ENCODE results near the gene CC2D1A.
A peak's percentile ranks its signal among the peaks of the same experiment; 100 is the strongest.
"Not testable (repeated sequence)": the region's sequence is repeated elsewhere in the genome, so short reads cannot be mapped to it uniquely, and the experiment has no call there.

The CC2D1A gene

GRCh38 chr19:13959141-13959961 is 53.4 kb downstream of the CC2D1A start:
- Mint-ChIP-seq H3K27ac (peak overlapping the region in 1 of 2 donors; percentile 53), H3K4me3 (no peak overlapping the region)

DNA sequence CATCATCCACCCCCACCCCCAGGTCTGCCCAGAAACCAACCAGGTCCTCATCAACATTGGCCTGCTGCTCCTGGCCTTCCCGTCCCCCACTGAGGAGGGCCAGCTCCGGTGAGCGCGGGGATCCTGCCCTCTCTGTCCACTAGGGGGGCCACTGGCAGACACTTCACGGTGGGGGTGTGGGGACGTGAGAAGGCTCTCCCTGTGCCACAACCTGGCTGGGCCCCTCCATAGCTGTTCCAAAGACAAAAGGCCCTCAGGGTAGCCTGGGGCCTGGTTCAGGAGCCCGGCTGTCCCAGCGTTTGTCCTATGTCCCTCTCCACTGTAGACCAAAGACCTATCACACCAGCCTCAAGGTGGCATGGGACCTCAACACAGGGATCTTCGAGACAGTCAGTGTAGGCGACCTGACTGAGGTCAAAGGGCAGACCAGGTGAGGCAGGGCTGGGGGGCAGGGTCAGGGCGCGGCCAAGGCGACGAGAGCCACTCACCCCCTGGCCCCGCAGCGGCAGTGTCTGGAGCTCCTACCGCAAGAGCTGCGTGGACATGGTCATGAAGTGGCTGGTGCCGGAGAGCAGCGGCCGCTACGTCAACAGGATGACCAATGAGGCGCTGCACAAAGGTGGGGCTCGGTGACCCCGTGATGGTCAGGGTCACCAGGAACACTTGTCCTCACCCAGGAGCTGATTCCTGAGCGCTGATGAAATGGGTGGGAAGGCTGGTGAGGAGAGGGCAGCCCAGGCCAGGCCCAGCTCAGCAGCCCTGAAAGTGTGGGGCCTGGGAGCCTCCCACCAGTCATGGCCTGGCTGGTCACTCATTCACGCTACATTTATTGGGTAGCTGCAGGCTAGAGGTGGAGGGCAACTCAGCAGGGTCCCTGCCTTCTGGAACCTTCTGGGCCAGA is 54.2 kb downstream of the CC2D1A start:
- H3K27me3 Mint-ChIP-seq, result no peaks in the 10 kb centered on the region
- peak overlapping the region in 1 of 2 donors; percentile 17 for H3K27ac Mint-ChIP-seq
- no peaks in the 10 kb centered on the region for H3K9me3 Mint-ChIP-seq
- peak; percentile 62 for ATAC-seq (replicated peaks)
- H3K4me1 Mint-ChIP-seq (ENCODE audit: low read depth in 2 of 2), result no peaks in the 10 kb centered on the region
- H3K36me3 Mint-ChIP-seq (ENCODE audit: insufficient read depth), result peaks cover 50% of the 10 kb centered on the region
- H3K4me3 Mint-ChIP-seq, result no peak overlapping the region
- peak in 1 of 3 experiments; percentile 22 for DNase-seq

More at GRCh38 chr19:13959141-13959961, 53.4 kb downstream of the CC2D1A start:
- Mint-ChIP-seq H3K4me1 (ENCODE audit: low read depth in 2 of 2) (peaks cover 0 to 3% of the 10 kb centered on the region in 2 donors), H3K36me3 (ENCODE audit: insufficient read depth) (peaks cover 49% of the 10 kb centered on the region), H3K9me3 (no peaks in the 10 kb centered on the region), H3K27me3 (no peaks in the 10 kb centered on the region)
- DNase-seq, result no peak
- ATAC-seq (replicated peaks), result no peak

- Mint-ChIP-seq H3K4me3 (no peak overlapping the region), H3K27me3 (no peaks in the 10 kb centered on the region), H3K4me1 (ENCODE audit: low read depth in 2 of 2) (no peaks in the 10 kb centered on the region), H3K36me3 (ENCODE audit: insufficient read depth) (peaks cover 43% of the 10 kb centered on the region), H3K27ac (peak overlapping the region; percentile 17 to 81), H3K9me3 (no peaks in the 10 kb centered on the region)
- DNase-seq (no peak), ATAC-seq (replicated peaks) (no peak)
These were observed 55.1 kb downstream of the CC2D1A start for GRCh38 chr19:13960863-13961784.

GRCh38 chr19:13961826-13962698 is 56.1 kb downstream of the CC2D1A start:
- ATAC-seq (replicated peaks) (no peak), DNase-seq (no peak)
- Mint-ChIP-seq H3K36me3 (ENCODE audit: insufficient read depth) (peaks cover 40% of the 10 kb centered on the region), H3K27ac (peak overlapping the region in 1 of 2 donors; percentile 81), H3K27me3 (no peaks in the 10 kb centered on the region), H3K4me1 (ENCODE audit: low read depth in 2 of 2) (no peaks in the 10 kb centered on the region), H3K9me3 (no peaks in the 10 kb centered on the region), H3K4me3 (no peak overlapping the region)

DNA sequence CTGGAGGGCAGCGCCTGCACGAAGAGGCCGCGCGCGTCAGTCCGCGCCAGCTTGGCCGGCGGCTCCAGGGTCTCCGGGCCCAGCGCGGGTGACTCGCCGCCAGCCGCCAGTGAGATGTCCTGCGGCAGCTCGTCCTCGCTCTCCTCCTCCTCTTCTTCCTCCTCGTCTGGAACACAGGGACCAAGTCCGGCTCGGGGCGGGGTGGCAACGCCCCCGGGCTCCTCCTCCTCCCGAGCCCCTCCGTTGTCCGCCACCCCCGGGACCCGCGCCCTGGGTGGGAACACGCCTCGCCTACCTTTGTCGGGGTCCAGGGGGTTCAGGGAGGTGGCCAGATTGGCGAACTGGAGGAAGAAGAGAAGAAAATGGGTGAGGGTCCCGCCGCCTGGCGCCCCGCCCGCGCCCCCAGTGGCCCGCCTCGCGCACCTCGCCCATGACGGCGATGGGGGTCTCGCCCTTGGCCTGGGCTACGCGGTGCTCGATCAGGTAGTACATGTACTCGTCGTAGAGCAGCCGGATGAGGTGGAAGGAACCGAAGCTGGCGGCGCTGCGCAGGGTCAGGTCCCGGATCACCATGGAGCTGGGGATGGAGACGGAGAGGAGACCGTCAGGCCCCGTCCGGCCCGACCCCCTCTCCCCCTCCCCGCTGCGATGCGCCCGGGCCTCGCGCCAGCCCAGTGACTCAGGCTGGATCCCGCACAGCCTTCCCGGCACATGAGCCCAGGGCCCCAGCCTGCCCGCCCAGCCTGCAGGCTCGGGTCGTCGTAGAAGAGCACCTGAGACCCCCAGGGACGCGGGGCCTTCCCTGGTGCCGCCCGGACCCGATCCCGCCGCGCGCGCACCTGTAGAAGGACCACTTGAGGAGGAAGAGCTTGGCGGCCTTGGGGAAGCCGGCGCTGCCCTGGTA is 57.0 kb downstream of the CC2D1A start:
- H3K9me3 Mint-ChIP-seq, result no peaks in the 10 kb centered on the region
- no peak overlapping the region for H3K4me3 Mint-ChIP-seq
- peaks cover 39% of the 10 kb centered on the region for H3K36me3 Mint-ChIP-seq (ENCODE audit: insufficient read depth)
- H3K27ac Mint-ChIP-seq, result no peak overlapping the region
- DNase-seq, result no peak
- no peaks in the 10 kb centered on the region for H3K27me3 Mint-ChIP-seq
- H3K4me1 Mint-ChIP-seq (ENCODE audit: low read depth in 2 of 2), result no peaks in the 10 kb centered on the region
- no peak for ATAC-seq (replicated peaks)

- H3K4me3 Mint-ChIP-seq, result no peak overlapping the region
- H3K9me3 Mint-ChIP-seq, result no peaks in the 10 kb centered on the region
- no peak for ATAC-seq (replicated peaks)
- no peaks in the 10 kb centered on the region for H3K4me1 Mint-ChIP-seq (ENCODE audit: low read depth in 2 of 2)
- H3K36me3 Mint-ChIP-seq (ENCODE audit: insufficient read depth), result peaks cover 35% of the 10 kb centered on the region
- H3K27ac Mint-ChIP-seq, result no peak overlapping the region
- no peaks in the 10 kb centered on the region for H3K27me3 Mint-ChIP-seq
- no peak for DNase-seq
These were observed 57.7 kb downstream of the CC2D1A start for GRCh38 chr19:13963603-13964105.

- no peaks in the 10 kb centered on the region for H3K9me3 Mint-ChIP-seq
- H3K27ac Mint-ChIP-seq, result peak overlapping the region in 1 of 2 donors; percentile 46
- H3K4me3 Mint-ChIP-seq, result no peak overlapping the region
- no peak for ATAC-seq (replicated peaks)
- H3K27me3 Mint-ChIP-seq, result no peaks in the 10 kb centered on the region
- H3K36me3 Mint-ChIP-seq (ENCODE audit: insufficient read depth), result peaks cover 45% of the 10 kb centered on the region
- no peak for DNase-seq
- H3K4me1 Mint-ChIP-seq (ENCODE audit: low read depth in 2 of 2), result no peaks in the 10 kb centered on the region
These were observed 58.8 kb downstream of the CC2D1A start for GRCh38 chr19:13964776-13965175.

DNA sequence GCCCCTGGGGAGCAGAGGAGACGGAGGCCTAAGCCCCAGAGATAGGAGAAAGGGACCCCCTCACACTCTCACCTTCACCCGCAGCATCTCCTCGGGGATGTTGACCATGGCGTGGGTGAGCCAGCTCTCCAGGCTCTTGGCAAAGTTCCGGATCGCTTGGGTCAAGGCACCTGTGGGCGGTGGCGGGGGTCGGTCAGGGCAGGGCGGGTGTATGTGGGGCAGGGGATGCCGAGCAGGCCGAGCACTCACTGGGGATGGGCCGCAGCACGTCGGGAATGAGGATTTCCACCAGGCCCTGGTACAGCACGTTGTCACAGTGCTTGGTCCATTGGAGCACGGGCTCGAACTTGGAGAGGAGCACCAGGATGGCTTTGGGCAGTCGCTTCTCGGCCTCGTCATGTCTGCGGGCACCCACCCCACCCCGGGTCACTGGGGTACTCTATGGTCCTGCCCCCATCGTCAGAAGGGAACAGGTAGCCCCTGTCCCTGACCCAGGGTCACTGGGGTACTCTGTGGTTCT is 59.4 kb downstream of the CC2D1A start:
- H3K4me1 Mint-ChIP-seq (ENCODE audit: low read depth in 2 of 2), result no peaks in the 10 kb centered on the region
- H3K27ac Mint-ChIP-seq, result no peak overlapping the region
- H3K9me3 Mint-ChIP-seq, result no peaks in the 10 kb centered on the region
- no peak overlapping the region for H3K4me3 Mint-ChIP-seq
- ATAC-seq (replicated peaks) (no peak), DNase-seq (no peak)
- no peaks in the 10 kb centered on the region for H3K27me3 Mint-ChIP-seq
- peaks cover 44% of the 10 kb centered on the region for H3K36me3 Mint-ChIP-seq (ENCODE audit: insufficient read depth)

DNA sequence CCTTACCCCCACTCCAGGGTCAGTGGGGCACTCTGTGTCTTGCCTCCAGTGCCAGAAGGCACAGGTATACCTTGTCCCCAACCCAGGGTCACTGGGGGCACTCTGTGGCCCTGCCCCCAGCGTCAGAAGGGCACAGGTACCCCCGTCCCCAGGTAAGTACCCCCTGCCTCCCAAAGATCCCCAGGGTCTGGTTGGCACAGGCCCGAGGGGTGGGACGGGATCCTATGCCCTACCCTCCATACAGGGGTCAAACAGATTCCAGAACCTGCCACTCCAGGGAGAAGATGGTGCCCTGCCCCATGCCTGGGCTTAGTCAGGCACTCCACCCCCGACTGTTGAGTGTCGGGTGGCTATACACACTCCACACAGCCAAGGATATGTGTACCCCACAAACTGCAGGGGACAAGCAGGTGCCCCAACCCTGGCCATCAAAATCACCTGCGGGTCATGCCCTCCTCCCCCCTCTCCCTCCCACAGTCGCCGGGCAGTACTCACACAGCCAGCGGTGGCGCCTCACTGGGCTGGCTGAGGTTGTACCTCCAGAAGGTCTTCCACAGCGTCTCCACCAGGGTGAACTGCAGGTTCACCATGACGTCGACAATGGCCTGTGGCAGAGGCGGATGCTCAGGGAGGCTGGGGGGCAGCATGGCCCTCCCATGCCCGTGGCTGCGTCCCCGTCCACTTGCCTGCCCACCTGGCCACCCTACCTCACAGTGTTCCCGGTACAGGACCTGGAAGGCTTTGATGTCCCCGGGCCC is 60.1 kb downstream of the CC2D1A start:
- DNase-seq, result no peak
- H3K27me3 Mint-ChIP-seq, result no peaks in the 10 kb centered on the region
- H3K9me3 Mint-ChIP-seq, result no peaks in the 10 kb centered on the region
- H3K36me3 Mint-ChIP-seq (ENCODE audit: insufficient read depth), result peaks cover 38% of the 10 kb centered on the region
- no peak for ATAC-seq (replicated peaks)
- H3K4me1 Mint-ChIP-seq (ENCODE audit: low read depth in 2 of 2), result no peaks in the 10 kb centered on the region
- no peak overlapping the region for H3K4me3 Mint-ChIP-seq
- no peak overlapping the region for H3K27ac Mint-ChIP-seq

DNA sequence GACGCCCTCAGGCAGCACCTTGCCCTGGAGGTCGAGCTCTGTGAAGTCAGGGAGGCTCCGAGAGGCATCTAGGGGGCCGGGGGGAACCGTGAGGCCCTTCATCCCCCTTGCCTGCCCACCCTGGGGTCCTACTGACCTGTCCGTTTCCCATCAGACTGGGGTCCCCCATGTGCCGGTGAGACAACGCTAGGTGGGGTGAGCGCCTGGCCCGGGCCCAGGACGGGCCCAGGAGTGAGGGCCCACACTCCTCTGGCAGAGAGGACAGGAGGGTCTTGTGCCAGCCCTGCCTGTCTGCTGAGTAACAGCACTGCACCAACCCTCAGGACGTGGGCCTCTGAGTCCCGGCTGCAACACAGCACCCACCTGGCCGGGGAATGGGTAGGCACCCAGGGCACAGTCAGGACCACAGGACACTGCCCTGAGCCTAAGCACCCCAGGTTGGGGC is 60.7 kb downstream of the CC2D1A start:
- no peaks in the 10 kb centered on the region for H3K9me3 Mint-ChIP-seq
- DNase-seq (no peak), ATAC-seq (replicated peaks) (no peak)
- H3K36me3 Mint-ChIP-seq (ENCODE audit: insufficient read depth), result peaks cover 36% of the 10 kb centered on the region
- no peak overlapping the region for H3K27ac Mint-ChIP-seq
- H3K4me1 Mint-ChIP-seq (ENCODE audit: low read depth in 2 of 2), result no peaks in the 10 kb centered on the region
- H3K27me3 Mint-ChIP-seq, result no peaks in the 10 kb centered on the region
- no peak overlapping the region for H3K4me3 Mint-ChIP-seq

DNA sequence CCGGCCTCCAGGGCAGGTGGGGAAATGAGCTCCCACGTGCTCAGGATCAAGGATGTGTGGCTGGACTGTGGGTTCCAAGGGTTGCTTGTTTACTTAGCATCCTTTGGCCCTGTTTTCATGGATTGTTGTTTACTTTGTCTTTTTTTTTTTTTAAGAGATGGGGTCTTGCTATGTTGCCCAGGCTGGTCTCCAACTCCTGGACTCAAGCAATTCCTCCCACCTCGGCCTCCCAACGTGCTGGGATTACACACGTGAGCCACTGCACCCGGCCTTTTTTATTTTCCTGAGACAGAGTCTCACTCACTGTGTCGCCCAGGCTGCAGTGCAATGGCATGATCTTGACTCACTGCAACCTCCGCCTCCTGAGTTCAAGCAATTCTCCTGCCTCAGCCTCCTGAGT is 61.2 kb downstream of the CC2D1A start:
- H3K4me3 Mint-ChIP-seq; H3K4me1 Mint-ChIP-seq (ENCODE audit: low read depth in 2 of 2); DNase-seq; H3K27me3 Mint-ChIP-seq; ATAC-seq (replicated peaks); H3K9me3 Mint-ChIP-seq: not testable (repeated sequence)
- H3K27ac Mint-ChIP-seq, result peak overlapping the region in 1 of 2 donors; percentile 10
- H3K36me3 Mint-ChIP-seq (ENCODE audit: insufficient read depth), result peaks cover 37% of the 10 kb centered on the region

Data from effector memory CD8-positive, alpha-beta T cell (primary cell).